Measurements from ENCODE around the gene ZSCAN20.

- TF ChIP-seq CTCF (IDR thresholded peaks at IDR 0.05; ENCODE audit: insufficient read depth, low read depth, low read length) (no peak), EZH2 (IDR thresholded peaks at IDR 0.05; ENCODE audit: insufficient read depth, low read length) (no peak)
Observed at GRCh38 chr1:33468011-33468410, 4.4 kb upstream of the ZSCAN20 start.

Data from astrocyte (in vitro differentiated cells and primary cell).